HCEC 1CT (cell line): Measurements from ENCODE around the gene NEGR1.
"Not testable (repeated sequence)": the region's sequence is repeated elsewhere in the genome, so short reads cannot be mapped to it uniquely, and the experiment has no call there.

Experiments used
- DNase-seq: peaks from one replicate; pipeline ENCODE4 v3.0.0-alpha.2; 2017

The NEGR1 gene

DNA sequence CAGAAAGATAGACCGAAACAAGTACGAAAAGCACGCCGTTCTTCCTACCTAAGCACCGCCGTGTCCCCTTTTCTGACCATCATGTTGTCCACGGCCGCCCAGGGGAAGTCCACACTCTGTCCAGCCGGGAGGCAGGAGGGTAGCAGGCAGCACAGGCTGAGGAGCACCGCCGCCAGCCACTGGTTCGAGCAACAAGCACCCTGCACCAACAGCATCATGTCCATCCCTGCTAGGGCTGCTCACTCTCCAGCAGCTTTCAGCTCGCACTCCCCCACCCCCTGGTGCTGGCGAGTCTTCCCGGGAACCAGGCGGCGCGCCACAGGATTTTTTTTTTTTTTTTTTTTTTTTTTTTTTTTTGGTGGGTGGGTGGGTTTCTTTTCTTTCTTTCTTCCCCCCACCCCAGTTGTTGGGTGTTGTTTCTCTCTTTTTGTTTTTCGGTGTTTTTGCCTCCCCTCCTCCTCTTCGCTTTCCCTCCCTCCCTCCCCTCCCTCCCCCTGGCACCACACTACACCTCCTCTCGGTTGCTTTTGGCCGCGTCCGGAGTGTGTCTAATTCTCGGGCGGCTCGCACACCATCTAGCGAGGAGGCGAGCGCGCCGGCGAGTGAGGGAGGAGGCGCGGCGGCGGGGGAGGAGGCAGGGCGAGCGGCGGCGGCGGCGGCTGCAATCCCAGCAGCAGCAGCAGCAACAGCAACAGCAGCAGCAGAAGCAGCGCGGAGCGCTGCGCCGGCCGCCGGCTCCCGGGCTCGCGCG, at the start of gene NEGR1:
TSS of gene NEGR1 (minus strand) at position 269 of the 751 bp plus-strand sequence.
- peak; percentile 96 for DNase-seq

DNA sequence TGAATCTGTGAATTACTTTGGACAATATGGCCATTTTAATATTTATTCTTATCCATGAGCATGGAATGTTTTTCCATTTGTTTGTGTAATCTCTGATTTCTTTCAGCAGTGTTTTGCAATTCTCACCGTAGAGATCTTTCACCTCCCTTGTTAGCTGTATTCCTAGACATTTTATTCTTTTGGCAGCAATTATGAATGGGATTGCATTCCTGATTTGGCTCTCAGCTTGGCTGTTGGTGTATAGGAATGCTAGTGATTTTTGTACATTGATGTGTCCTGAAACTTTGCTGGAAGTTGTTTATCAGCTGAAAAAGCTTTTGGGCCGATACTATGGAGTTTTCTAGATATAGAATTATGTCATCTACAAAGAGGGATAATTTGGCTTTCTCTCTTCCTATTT, 44.2 kb upstream of the NEGR1 start:
- DNase-seq, result no peak

DNA sequence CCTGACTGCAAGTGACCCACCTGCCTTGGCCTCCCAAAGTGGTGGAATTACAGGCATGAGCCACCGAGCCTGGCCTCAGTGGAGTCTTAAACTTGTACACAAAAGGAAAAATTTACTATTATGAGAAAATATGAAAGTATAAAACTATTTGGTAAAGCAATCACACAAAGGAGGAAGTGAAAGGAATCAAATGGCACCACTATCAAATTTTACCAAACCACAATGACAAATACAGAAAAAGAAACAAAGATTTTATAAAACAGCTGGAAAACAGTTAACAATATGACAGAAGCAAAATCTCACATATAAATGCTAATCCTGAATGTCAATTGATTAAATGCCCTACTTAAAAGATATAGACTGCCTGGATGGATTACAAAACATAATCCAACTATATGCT, 42.1 kb upstream of the NEGR1 start:
- DNase-seq, result no peak

DNA sequence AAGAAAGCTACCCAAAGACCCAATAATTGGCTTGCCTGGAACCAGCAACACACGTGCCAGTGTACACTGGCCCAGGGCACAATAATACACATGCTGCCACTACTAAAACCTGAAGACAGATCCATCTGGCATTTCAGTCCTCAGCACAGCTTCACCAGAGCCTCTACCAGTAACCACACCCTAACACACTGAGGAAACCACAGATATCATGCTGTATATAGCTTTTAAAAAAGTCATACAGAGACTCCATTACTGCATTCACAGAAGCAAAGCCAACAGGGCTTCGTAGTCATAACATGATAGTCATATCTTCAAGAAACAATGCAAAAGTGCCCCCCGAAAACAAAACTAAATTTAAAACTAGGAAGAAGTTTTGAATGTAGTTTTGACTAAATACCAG, 40.6 kb upstream of the NEGR1 start:
- DNase-seq, result no peak

- DNase-seq, result no peak
These were observed 14.2 kb upstream of the NEGR1 start for GRCh38 chr1:72296501-72296900.

- DNase-seq, result no peak
These were observed 6.5 kb upstream of the NEGR1 start for GRCh38 chr1:72288886-72289285.

GRCh38 chr1:72286401-72286800, 4.1 kb upstream of the NEGR1 start:
- no peak for DNase-seq

- no peak for DNase-seq
These were observed 2.7 kb upstream of the NEGR1 start for GRCh38 chr1:72285074-72285425.

DNA sequence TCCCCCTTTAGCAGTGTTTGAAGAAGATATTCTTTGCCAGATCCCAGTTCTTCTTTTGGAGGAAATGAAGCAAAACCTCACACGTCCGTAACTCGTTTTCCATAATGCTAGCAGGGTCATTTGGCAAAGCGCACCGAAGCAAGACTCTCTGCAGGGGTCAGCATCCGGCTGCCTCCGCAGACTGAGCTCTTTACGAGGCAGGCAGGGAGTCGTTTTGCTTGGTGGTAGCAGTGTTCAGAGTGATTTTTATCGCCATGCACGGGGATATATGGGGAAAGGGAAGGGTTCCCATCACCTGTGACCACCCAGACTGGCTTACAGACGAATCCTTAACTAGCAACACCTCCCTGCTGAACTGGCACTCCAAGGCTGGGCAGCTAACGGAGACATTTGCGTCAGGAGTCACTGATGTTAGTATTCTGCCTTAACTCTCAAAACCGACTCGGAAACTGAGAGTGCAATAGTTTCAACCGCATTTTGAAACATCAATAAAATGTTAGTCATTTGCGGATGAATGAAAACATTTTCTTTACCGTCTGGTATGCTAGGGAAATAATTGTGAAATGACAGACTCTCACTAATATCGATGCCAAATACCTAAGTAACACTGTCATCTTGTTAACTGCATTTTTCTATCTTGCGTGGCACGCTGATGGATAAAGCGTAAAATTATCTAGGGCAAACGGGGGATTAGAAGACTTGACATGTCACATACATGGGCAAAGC, 2.2 kb upstream of the NEGR1 start:
- peak; percentile 95 for DNase-seq

DNA sequence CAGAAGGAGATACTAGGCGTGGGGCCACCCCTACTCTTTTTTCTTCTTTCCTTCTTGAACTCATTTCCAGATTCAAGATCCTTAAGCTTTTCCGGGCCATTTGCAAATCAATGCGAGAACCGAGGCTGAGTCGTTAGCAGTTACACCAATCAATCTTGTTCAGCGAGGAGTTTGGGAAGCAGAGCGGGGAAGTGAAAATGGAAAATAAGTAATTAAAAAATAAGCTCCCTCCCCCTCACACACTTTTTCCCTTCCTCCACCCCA, 1.7 kb upstream of the NEGR1 start:
- DNase-seq, result peak; percentile 36

DNA sequence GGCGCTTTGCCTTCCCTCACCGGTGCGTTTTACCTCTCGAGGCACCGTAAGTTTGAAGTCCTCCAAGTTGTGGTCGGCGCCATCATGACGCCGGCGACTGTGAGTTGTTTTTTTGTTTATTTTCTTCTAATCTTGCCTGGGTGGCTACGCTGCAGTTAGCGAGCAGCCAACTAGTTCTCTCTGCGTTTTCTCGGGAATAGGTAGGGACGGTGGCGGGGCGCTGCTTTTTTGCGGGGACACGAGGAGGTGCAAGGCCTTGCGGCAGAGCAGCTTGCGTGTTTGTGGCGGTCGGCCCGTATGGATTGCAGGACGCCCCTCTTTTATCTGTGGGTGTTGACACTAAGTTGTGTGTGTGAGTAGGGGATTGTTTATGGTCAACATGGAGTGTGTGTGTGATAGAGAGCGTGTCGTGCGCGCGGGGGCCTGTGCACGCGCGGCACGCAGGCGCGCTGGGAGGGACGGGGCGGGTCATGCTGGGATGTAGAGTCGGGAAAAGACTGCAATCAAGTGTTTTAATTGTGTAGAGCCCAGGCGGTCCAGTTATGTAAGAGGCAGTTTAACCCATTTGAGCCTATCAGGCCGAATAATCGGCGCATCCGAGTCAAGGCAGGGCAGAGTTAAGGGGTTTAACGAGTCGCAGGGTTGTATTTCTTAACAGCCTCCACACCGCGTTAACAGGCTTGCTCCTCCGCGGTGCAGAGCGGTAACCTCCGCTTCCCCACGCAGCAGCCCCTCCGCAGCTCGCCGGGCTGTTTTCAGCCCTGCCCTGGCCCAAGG, 1.2 kb upstream of the NEGR1 start:
- DNase-seq, result peak; percentile 74

- DNase-seq, result no peak
These were observed 625 bp upstream of the NEGR1 start for GRCh38 chr1:72283022-72283306.

DNA sequence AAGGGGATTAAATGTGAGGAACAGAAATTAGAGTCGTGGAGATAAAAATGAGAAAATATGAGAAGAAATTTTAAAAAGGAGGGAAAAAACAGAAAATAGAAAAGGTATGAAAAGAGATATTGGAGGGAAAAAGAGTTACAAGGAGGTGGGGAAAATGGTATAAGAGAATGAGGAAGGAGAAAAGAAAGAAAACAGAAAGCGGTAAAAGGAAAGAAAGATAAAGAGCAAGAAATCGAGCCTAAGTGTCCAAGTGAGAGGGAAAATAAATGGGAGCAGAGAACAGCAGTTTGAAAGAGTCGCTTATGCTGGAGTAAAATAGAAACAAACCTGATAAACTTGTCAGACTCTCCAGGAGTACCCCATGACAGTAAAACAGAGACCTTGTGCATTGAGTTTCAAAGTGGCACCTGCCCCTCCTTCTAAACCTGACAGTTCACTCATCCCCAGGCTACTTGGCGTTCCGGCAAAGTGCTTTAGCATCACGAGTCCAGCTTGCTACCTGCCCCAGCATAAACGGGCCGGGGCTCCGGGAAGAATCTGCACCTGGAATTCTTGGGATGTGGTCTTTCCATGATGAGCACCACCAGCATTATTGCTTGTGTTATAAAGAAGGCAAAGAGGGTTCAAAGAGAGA, 585 bp downstream of the NEGR1 start:
- DNase-seq, result peak; percentile 26

DNA sequence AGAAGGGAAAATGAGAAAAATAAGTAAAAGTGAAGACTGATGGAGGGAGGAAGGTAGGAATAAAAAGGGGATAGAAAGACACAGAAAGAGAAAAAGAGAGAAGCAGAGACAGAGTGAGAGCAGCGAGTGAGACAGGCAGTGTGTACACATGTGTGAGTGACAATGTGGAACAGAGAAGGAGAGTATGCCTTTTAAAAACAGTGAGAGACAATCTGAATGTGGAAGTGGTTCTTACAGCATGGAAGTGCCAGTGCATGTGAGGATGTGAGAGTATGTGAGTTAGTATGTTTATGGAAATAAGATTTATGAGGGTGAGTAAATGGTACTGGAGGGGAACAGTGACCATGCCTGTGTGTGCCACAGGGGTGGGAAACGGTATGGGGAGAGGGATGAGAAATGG, 1.2 kb downstream of the NEGR1 start:
- peak; percentile 45 for DNase-seq

- peak; percentile 39 for DNase-seq
These were observed 1.6 kb downstream of the NEGR1 start for GRCh38 chr1:72280711-72281110.

DNA sequence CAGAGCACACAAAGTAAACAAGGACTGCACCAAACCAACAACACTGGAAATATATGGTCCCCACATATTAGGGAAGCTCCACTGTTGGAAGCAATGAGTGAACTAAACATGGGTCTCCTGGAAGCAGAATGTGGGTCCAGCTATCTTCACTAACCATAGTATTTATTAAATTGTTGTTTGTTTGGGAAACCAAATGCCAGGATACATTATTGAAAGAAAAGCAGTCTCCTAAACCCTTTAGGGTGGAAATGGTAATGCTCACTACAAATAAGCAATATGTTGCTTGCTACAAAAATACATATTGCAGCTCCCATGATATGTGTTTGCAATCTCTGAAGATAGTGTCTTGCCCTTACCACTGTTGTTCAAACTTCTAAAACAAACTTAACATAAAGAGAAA, 2.2 kb downstream of the NEGR1 start:
- DNase-seq, result no peak

- peak; percentile 34 for DNase-seq
These were observed 3.9 kb downstream of the NEGR1 start for GRCh38 chr1:72278461-72278860.

GRCh38 chr1:72271555-72272085, 10.7 kb downstream of the NEGR1 start:
- no peak for DNase-seq

- DNase-seq, result no peak
These were observed 19.6 kb downstream of the NEGR1 start for GRCh38 chr1:72262735-72263134.

GRCh38 chr1:72253132-72253531, 29.2 kb downstream of the NEGR1 start:
- DNase-seq, result no peak

DNA sequence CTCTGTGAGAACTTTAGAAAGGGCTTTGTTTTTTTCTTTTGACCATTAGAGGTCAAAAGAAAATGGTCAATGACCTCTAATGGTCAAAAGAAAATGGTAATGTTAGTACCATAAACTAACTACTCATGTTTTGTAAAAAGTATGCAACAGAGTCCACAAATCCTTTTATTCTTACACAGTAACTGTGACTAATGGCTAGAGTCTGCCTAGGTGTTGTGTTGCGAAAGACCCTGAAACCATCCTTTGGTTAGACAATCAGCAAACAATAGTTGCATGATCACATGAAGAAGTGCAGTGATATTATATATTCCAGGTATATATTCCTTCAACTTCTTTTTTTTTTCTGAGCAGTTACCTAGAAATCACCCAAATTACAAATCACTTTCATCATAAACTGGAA, 40.9 kb downstream of the NEGR1 start:
- DNase-seq, result peak; percentile 31

DNA sequence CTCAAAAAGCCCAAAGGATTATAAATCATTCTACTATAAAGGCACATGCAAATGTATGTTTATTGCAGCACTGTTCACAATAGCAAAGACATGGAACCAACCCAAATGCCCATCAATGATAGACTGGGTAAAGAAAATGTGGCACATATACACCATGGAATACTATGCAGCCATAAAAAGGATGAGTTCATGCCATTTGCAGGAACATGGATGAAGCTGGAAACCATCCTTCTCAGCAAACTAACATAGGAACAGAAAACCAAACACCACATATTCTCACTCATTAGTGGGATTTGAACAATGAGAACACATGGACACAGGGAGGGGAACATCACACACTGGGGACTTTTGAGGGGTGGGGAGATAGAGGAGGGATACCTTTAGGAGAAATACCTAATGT, 46.4 kb downstream of the NEGR1 start:
- not testable (repeated sequence) for DNase-seq

- no peak for DNase-seq
These were observed 47.3 kb downstream of the NEGR1 start for GRCh38 chr1:72235062-72235461.

DNA sequence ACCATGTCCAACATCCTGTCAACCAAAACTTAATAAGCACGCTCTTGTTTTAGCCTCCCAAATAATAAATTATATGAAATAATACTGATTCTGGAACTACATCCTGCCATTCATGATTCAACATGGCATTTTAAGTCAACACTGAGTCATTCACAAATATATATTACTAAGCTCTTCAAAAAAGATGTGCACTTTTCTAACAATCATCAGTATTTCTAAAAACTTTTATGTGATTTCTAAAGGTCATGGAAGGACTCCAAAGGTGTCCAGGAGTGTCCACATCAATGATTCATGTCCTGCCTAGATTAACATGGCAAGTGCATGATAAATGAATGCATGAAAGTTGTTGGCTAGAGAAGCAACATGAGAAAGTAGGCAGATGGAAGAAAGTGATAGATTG, 51.6 kb downstream of the NEGR1 start:
- peak; percentile 70 for DNase-seq
